ENCODE measurements around the gene ADD1.

GRCh38 chr4:2962614-2963174 is 119.0 kb downstream of the ADD1 start:
- TF ChIP-seq CTCF (IDR thresholded peaks at IDR 0.05) = no peak
- TF ChIP-seq POLR2A (IDR thresholded peaks at IDR 0.05) = no peak

Data from tibial nerve (tissue), 3 donors.